B cell (primary cell): ENCODE results near the gene NOD2.

ENCODE experiments used
- CTCF ChIP-seq: fragments of 200-600 bp; IDR thresholded peaks from one replicate; pipeline ENCODE4 v1.8.0; 2022; ENCODE audit warnings: antibody characterized with exemption, mild to moderate bottlenecking
- EZH2 ChIP-seq: IDR thresholded peaks from 2 replicates; pipeline ENCODE4 v1.6.1; 2012; ENCODE audit warnings: borderline replicate concordance, low read depth, mild to moderate bottlenecking, moderate library complexity, low read length; ENCODE audit not compliant: insufficient read depth, poor library complexity, severe bottlenecking

- TF ChIP-seq CTCF (no peak), EZH2 (no peak)
Observed at GRCh38 chr16:50697421-50697715, 4.0 kb downstream of the NOD2 start.
